ENCODE results near the gene ZCCHC7. TPM values are rescaled to one million over a fixed set of nuclear protein-coding genes. Genes with fewer than 3 reads are reported as not detected.

Gene ZCCHC7
- total RNA-seq, 2 donors from 2014 or later = 21.2 to 22.7 TPM

DNA sequence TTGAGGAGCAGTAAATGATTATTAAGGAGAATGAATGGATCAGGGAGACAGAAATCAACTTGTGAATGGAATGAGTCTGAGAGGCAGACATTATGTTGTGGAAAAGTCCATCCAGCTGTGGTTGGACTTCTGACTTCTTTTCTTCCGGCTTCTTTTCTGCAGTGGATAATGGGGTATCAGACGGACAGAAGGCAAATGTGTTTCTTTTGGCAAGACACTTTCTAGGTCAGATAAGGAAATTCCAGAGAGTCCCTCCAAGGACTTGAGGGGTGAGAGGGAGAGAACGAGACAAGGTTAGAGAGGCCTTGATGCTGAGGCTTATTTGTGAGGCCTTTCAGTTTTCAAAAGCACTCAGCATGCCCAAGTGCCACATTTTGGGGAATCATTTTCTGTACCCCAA is 285.0 kb downstream of the ZCCHC7 start:
- no peak for DNase-seq
- H3K27ac ChIP-seq (ENCODE audit: low read depth, low read length) = no peak overlapping the region
- no peak overlapping the region for H3K9ac ChIP-seq (ENCODE audit: extremely low read depth, low read length, poor library complexity, severe bottlenecking)
- Mint-ChIP-seq H3K4me3 (no peak overlapping the region), H3K36me3 (ENCODE audit: low read depth) (no peaks in the 10 kb centered on the region), H3K27ac (no peak overlapping the region), H3K9me3 (no peaks in the 10 kb centered on the region), H3K27me3 (ENCODE audit: insufficient read depth) (no peaks in the 10 kb centered on the region), H3K4me1 (no peaks in the 10 kb centered on the region)
- no peaks in the 10 kb centered on the region for H3K4me1 ChIP-seq (ENCODE audit: control insufficient read depth, insufficient read depth, low read length)
- no peaks in the 10 kb centered on the region for H3K27me3 ChIP-seq (ENCODE audit: control insufficient read depth, insufficient read depth, low read length, poor library complexity, severe bottlenecking)
- TF ChIP-seq, protein P1, sequence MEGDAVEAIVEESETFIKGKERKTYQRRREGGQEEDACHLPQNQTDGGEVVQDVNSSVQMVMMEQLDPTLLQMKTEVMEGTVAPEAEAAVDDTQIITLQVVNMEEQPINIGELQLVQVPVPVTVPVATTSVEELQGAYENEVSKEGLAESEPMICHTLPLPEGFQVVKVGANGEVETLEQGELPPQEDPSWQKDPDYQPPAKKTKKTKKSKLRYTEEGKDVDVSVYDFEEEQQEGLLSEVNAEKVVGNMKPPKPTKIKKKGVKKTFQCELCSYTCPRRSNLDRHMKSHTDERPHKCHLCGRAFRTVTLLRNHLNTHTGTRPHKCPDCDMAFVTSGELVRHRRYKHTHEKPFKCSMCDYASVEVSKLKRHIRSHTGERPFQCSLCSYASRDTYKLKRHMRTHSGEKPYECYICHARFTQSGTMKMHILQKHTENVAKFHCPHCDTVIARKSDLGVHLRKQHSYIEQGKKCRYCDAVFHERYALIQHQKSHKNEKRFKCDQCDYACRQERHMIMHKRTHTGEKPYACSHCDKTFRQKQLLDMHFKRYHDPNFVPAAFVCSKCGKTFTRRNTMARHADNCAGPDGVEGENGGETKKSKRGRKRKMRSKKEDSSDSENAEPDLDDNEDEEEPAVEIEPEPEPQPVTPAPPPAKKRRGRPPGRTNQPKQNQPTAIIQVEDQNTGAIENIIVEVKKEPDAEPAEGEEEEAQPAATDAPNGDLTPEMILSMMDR (conservative IDR thresholded peaks at IDR 0.05) = no peak
- no peaks in the 10 kb centered on the region for H3K36me3 ChIP-seq (ENCODE audit: control insufficient read depth, insufficient read depth, low read length)
- no peak overlapping the region for H3K4me3 ChIP-seq (ENCODE audit: low read length)
- WGBS, 2 experiments (ENCODE audit: insufficient coverage in 1 of 2, insufficient read length in 1 of 2) = 83 to 94% methylated on average over 2 to 3 of the region's 3 CpGs
- no peaks in the 10 kb centered on the region for H3K9me3 ChIP-seq (ENCODE audit: control insufficient read depth, low read length)

DNA sequence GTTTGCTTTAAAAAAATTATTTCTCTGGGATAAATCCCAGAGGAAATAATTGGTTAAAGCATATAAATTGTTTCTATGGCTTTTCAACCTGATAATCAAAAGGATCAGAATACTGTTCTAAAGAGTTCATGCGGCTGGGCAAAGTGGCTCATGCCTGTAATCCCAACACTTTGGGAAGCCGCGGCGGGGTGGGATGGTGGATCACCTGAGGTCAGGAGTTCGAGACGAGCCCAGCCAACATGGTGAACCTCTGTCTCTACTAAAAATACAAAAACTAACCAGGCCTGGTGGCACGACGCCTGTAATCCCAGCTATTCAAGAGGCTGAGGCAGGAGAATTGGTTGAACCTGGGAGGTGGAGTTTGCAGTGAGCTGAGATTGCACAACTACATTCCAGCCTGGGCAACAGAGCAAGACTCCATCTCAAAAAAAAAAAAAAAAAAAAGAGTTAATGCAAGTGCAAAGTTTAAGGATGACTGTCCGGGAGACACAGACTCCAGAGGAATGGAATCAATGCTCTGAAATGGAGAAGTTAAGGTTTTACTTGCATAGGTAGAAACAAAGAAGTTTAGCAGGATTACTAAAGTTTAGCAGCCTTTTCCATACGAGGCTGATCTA is 285.5 kb downstream of the ZCCHC7 start:
- Mint-ChIP-seq H3K4me3 (no peak overlapping the region), H3K27me3 (ENCODE audit: insufficient read depth) (no peaks in the 10 kb centered on the region), H3K27ac (no peak overlapping the region), H3K9me3 (no peaks in the 10 kb centered on the region), H3K4me1 (no peaks in the 10 kb centered on the region), H3K36me3 (ENCODE audit: low read depth) (no peaks in the 10 kb centered on the region)
- WGBS, 2 experiments (ENCODE audit: insufficient coverage in 1 of 2, insufficient read length in 1 of 2) = 94 to 95% methylated on average over 8 to 10 of the region's 10 CpGs
- Histone ChIP-seq H3K27ac (ENCODE audit: low read depth, low read length) (no peak overlapping the region), H3K9me3 (ENCODE audit: control insufficient read depth, low read length) (no peaks in the 10 kb centered on the region), H3K9ac (ENCODE audit: extremely low read depth, low read length, poor library complexity, severe bottlenecking) (no peak overlapping the region), H3K36me3 (ENCODE audit: control insufficient read depth, insufficient read depth, low read length) (no peaks in the 10 kb centered on the region), H3K4me3 (ENCODE audit: low read length) (no peak overlapping the region), H3K4me1 (ENCODE audit: control insufficient read depth, insufficient read depth, low read length) (no peaks in the 10 kb centered on the region), H3K27me3 (ENCODE audit: control insufficient read depth, insufficient read depth, low read length, poor library complexity, severe bottlenecking) (no peaks in the 10 kb centered on the region)
- no peak for DNase-seq
- TF ChIP-seq, protein P1 (conservative IDR thresholded peaks at IDR 0.05) = no peak

DNA sequence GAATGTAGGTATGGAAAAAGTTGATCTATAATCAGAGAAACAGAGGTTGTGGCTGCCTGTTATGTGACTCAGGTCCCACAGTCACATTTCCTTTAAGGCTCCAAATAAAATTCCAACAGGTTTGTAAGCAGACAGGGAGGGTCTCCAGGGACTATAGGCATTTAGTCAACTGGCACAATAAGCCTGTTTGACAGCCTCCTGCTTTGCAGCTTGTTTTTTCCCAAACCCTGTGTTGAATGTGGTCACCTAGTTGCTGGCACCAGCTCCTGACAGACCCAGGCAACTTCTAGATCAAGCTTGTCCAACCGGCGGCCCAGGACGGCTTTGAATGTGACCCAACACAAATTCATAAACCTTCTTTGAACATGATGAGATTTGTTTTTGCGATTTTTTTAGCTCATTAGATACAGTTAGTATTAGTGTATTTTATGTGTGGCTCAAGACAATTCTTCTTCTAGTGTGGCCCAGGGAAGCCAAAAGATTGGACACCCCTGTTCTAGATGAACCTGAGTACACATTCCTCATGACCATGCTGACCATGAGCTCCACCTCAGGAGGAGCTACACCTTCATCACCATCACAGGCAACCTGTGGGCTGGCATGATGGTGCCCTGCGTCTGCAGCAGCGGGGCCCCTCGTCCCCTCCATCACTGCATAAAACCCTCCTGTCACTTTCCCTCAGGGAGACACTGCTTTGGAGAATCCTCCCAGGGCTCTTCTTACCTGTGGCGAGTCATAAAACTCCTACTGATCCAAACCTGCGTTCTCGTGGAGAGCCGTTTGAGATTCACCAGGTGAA is 286.4 kb downstream of the ZCCHC7 start:
- no peaks in the 10 kb centered on the region for H3K9me3 ChIP-seq (ENCODE audit: control insufficient read depth, low read length)
- no peaks in the 10 kb centered on the region for H3K4me1 ChIP-seq (ENCODE audit: control insufficient read depth, insufficient read depth, low read length)
- no peak overlapping the region for H3K4me3 Mint-ChIP-seq

More for the DNA sequence above, 286.4 kb downstream of the ZCCHC7 start:
- WGBS, 2 experiments (ENCODE audit: insufficient coverage in 1 of 2, insufficient read length in 1 of 2) = 92 to 93% methylated on average over 6 to 11 of the region's 11 CpGs
- Mint-ChIP-seq H3K36me3 (ENCODE audit: low read depth) (no peaks in the 10 kb centered on the region), H3K27me3 (ENCODE audit: insufficient read depth) (no peaks in the 10 kb centered on the region), H3K4me1 (peaks cover 3% of the 10 kb centered on the region), H3K9me3 (no peaks in the 10 kb centered on the region), H3K27ac (no peak overlapping the region)
- H3K9ac ChIP-seq (ENCODE audit: extremely low read depth, low read length, poor library complexity, severe bottlenecking) = no peak overlapping the region
- H3K4me3 ChIP-seq (ENCODE audit: low read length) = no peak overlapping the region
- TF ChIP-seq, protein P1 (conservative IDR thresholded peaks at IDR 0.05) = no peak
- no peaks in the 10 kb centered on the region for H3K27me3 ChIP-seq (ENCODE audit: control insufficient read depth, insufficient read depth, low read length, poor library complexity, severe bottlenecking)
- no peaks in the 10 kb centered on the region for H3K36me3 ChIP-seq (ENCODE audit: control insufficient read depth, insufficient read depth, low read length)
- no peak for DNase-seq
- H3K27ac ChIP-seq (ENCODE audit: low read depth, low read length) = no peak overlapping the region

Measured in endodermal cell (in vitro differentiated cells).